ENCODE data around the gene GALR3.

Gene GALR3

DNA sequence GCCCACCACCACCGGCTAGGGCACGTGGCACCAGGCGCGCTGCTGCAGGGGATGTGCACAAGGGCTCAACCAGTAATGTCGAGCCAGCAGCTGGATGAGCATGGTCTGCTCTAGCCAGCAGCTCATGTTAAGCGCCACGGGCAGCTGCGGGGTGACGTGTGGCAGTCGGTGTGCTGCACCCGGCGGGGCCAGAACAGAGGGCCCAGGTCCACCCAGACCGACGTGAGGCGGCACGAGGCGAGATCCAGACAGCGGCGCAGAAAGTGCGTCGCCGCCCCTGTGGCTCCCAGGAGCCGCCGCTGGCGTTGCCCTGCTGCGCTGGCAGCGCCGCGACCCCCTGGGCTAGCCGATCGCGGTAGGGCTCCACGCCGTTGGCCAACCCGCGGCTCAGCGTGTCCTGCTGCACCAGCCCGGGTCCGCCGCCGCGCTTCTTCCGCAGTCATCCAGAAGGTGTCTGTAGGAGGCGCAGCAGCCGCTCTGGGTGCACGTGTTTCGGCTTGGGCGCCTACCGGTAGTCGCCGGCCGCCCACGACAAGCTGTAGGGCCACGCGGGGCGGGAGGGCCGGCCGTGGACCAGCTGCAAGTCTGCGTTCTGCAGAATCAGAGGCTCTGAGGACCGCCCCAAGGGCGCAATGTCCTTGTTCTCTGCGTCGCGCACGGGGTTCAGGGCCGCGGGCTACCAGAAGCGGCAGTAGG, 4.6 kb upstream of the GALR3 start:
- Histone ChIP-seq H4K20me1 (ENCODE audit: insufficient read depth) (no peaks in the 10 kb centered on the region), H3K79me2 (ENCODE audit: insufficient read depth, low read depth) (no peaks in the 10 kb centered on the region), H3K27me3 (ENCODE audit: insufficient read depth, low read depth) (no peaks in the 10 kb centered on the region), H3K4me1 (ENCODE audit: low read depth, poor library complexity, severe bottlenecking) (peaks cover 7% of the 10 kb centered on the region), H2AFZ (ENCODE audit: low read depth) (no peak overlapping the region), H3K27ac (no peak overlapping the region), H3K4me3 (IDR thresholded peaks at IDR 0.05; ENCODE audit: insufficient read depth, low read depth, low read length) (no peak overlapping the region), H3K9ac (no peak overlapping the region), H3K36me3 (ENCODE audit: insufficient read depth) (no peaks in the 10 kb centered on the region), H3K4me2 (no peak overlapping the region)
- TF ChIP-seq, protein P1, sequence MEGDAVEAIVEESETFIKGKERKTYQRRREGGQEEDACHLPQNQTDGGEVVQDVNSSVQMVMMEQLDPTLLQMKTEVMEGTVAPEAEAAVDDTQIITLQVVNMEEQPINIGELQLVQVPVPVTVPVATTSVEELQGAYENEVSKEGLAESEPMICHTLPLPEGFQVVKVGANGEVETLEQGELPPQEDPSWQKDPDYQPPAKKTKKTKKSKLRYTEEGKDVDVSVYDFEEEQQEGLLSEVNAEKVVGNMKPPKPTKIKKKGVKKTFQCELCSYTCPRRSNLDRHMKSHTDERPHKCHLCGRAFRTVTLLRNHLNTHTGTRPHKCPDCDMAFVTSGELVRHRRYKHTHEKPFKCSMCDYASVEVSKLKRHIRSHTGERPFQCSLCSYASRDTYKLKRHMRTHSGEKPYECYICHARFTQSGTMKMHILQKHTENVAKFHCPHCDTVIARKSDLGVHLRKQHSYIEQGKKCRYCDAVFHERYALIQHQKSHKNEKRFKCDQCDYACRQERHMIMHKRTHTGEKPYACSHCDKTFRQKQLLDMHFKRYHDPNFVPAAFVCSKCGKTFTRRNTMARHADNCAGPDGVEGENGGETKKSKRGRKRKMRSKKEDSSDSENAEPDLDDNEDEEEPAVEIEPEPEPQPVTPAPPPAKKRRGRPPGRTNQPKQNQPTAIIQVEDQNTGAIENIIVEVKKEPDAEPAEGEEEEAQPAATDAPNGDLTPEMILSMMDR (conservative IDR thresholded peaks at IDR 0.05; ENCODE audit: low read depth, low read length), result no peak

- H3K4me2 ChIP-seq, result no peak overlapping the region
- no peaks in the 10 kb centered on the region for H3K27me3 ChIP-seq (ENCODE audit: insufficient read depth, low read depth)
- no peaks in the 10 kb centered on the region for H3K79me2 ChIP-seq (ENCODE audit: insufficient read depth, low read depth)
- no peaks in the 10 kb centered on the region for H3K36me3 ChIP-seq (ENCODE audit: insufficient read depth)
- H3K9ac ChIP-seq, result no peak overlapping the region
- peaks cover 7% of the 10 kb centered on the region for H3K4me1 ChIP-seq (ENCODE audit: low read depth, poor library complexity, severe bottlenecking)
- H4K20me1 ChIP-seq (ENCODE audit: insufficient read depth), result no peaks in the 10 kb centered on the region
- no peak overlapping the region for H3K4me3 ChIP-seq (IDR thresholded peaks at IDR 0.05; ENCODE audit: insufficient read depth, low read depth, low read length)
- no peak overlapping the region for H3K27ac ChIP-seq
- no peak overlapping the region for H2AFZ ChIP-seq (ENCODE audit: low read depth)
- TF ChIP-seq, protein P1 (conservative IDR thresholded peaks at IDR 0.05; ENCODE audit: low read depth, low read length), result no peak
Observed at GRCh38 chr22:37819105-37819433, 4.1 kb upstream of the GALR3 start.

DNA sequence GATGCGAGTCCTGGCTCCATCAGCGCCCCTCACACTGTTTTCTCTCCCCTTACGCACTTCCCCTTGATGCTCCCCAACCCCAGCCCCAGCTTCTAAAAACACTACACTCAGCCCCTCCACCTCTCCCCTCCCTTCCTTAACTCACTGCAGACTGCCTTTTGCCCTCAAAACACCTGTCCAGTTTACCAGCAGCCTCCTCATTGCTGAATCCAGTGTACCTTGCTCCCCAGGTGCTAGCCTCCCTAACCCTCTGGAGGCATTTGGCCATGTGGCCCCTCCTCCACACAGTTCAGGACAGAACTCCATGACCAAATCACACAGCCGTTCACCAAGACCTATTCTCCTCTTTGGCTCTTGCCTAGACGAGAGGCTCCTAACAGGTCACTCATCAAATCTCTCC, 2.8 kb upstream of the GALR3 start:
- Histone ChIP-seq H3K27ac (no peak overlapping the region), H4K20me1 (ENCODE audit: insufficient read depth) (no peaks in the 10 kb centered on the region), H3K9ac (no peak overlapping the region), H3K27me3 (ENCODE audit: insufficient read depth, low read depth) (no peaks in the 10 kb centered on the region), H3K4me3 (IDR thresholded peaks at IDR 0.05; ENCODE audit: insufficient read depth, low read depth, low read length) (no peak overlapping the region), H3K79me2 (ENCODE audit: insufficient read depth, low read depth) (no peaks in the 10 kb centered on the region), H3K4me2 (no peak overlapping the region), H2AFZ (ENCODE audit: low read depth) (no peak overlapping the region), H3K4me1 (ENCODE audit: low read depth, poor library complexity, severe bottlenecking) (peaks cover 7% of the 10 kb centered on the region), H3K36me3 (ENCODE audit: insufficient read depth) (no peaks in the 10 kb centered on the region)
- TF ChIP-seq, protein P1 (conservative IDR thresholded peaks at IDR 0.05; ENCODE audit: low read depth, low read length), result no peak

GRCh38 chr22:37822079-37822833, 926 bp upstream of the GALR3 start:
- Histone ChIP-seq H3K4me2 (no peak overlapping the region), H3K9ac (no peak overlapping the region), H2AFZ (ENCODE audit: low read depth) (no peak overlapping the region), H3K4me1 (ENCODE audit: low read depth, poor library complexity, severe bottlenecking) (peaks cover 7% of the 10 kb centered on the region), H3K4me3 (IDR thresholded peaks at IDR 0.05; ENCODE audit: insufficient read depth, low read depth, low read length) (no peak overlapping the region), H3K79me2 (ENCODE audit: insufficient read depth, low read depth) (no peaks in the 10 kb centered on the region), H3K27me3 (ENCODE audit: insufficient read depth, low read depth) (no peaks in the 10 kb centered on the region), H4K20me1 (ENCODE audit: insufficient read depth) (no peaks in the 10 kb centered on the region), H3K27ac (no peak overlapping the region), H3K36me3 (ENCODE audit: insufficient read depth) (no peaks in the 10 kb centered on the region)
- TF ChIP-seq, protein P1 (conservative IDR thresholded peaks at IDR 0.05; ENCODE audit: low read depth, low read length), result no peak

Data from KMS-11 (cell line).